Measurements from ENCODE around the gene GCLC. TPM values are rescaled to one million over a fixed set of nuclear protein-coding genes. Genes with fewer than 3 reads are reported as not detected.
"Not testable (repeated sequence)": the region's sequence is repeated elsewhere in the genome, so short reads cannot be mapped to it uniquely, and the experiment has no call there.

GCLC gene
- total and polyA plus RNA-seq, 7 donors = 4.7 to 31.9 (median 17.9) TPM

GRCh38 chr6:53483423-53484353 lies 61.2 kb downstream of the GCLC start:
- WGBS, 3 donors = 48 to 51% (median 49%) methylated on average over 10 of the region's 10 CpGs
- Histone ChIP-seq H3K36me3 (ENCODE audit: insufficient read depth in 1 of 2, low read depth in 1 of 2) (no peaks in the 10 kb centered on the region), H3K9me3 (no peaks in the 10 kb centered on the region), H3K27me3 (ENCODE audit: insufficient read depth in 3 of 3, low read length in 2 of 3) (no peaks in the 10 kb centered on the region), H3K4me3 (peak overlapping the region; percentile 44), H3K4me1 (peaks cover 7% of the 10 kb centered on the region), H3K27ac (peak overlapping the region; percentile 4)
- TF ChIP-seq CTCF (IDR thresholded peaks at IDR 0.05) = no peak
- ATAC-seq = peak in 3 of 4 donors; percentile 51 to 74 (median 61)
- intact Hi-C loops (cut with DNase I) = loop anchor here (1.0 to 10.0 kb wide), 4 partner anchors 126 to 489 kb away; partner anchors contain the start of gene GSTA4 (in 1 of the 2)
- peak; percentile 34 to 62 for DNase-seq

- no peak overlapping the region for H3K27ac ChIP-seq
- H3K4me3 ChIP-seq = no peak overlapping the region
- H3K9me3 ChIP-seq = no peaks in the 10 kb centered on the region
- no peaks in the 10 kb centered on the region for H3K36me3 ChIP-seq (ENCODE audit: insufficient read depth in 1 of 2, low read depth in 1 of 2)
- ATAC-seq (no peak), DNase-seq (no peak)
- no peak for TF ChIP-seq CTCF (IDR thresholded peaks at IDR 0.05)
- intact Hi-C loops (cut with DNase I) = loop anchor here in 1 of 2 donors (5.0 to 10.0 kb wide), 2 partner anchors 124 to 487 kb away; partner anchors contain the start of gene GSTA4
- H3K4me1 ChIP-seq = peaks cover 7% of the 10 kb centered on the region
- no peaks in the 10 kb centered on the region for H3K27me3 ChIP-seq (ENCODE audit: insufficient read depth in 3 of 3, low read length in 2 of 3)
- 46 to 58% (median 50%) methylated on average over 2 of the region's 2 CpGs for WGBS, 3 donors
Measured at GRCh38 chr6:53481323-53481722, 63.6 kb downstream of the GCLC start.

- not testable (repeated sequence) for H3K36me3 ChIP-seq (ENCODE audit: insufficient read depth in 1 of 2, low read depth in 1 of 2); DNase-seq; H3K27me3 ChIP-seq (ENCODE audit: insufficient read depth in 3 of 3, low read length in 2 of 3); ATAC-seq; H3K4me1 ChIP-seq; H3K27ac ChIP-seq; H3K9me3 ChIP-seq; H3K4me3 ChIP-seq
- intact Hi-C loops (cut with DNase I) = loop anchor here in 1 of 2 donors (5.0 to 10.0 kb wide), 2 partner anchors 123 to 486 kb away; partner anchors contain the start of gene GSTA4
- 82 to 85% (median 83%) methylated on average over 4 of the region's 4 CpGs for WGBS, 3 donors
Measured at GRCh38 chr6:53480774-53481173, 64.1 kb downstream of the GCLC start.

GRCh38 chr6:53479871-53480270 lies 65.0 kb downstream of the GCLC start:
- TF ChIP-seq CTCF (IDR thresholded peaks at IDR 0.05) = no peak
- WGBS, 3 donors = 78 to 88% (median 82%) methylated on average over 1 of the region's 1 CpG
- Histone ChIP-seq H3K9me3 (no peaks in the 10 kb centered on the region), H3K36me3 (ENCODE audit: insufficient read depth in 1 of 2, low read depth in 1 of 2) (no peaks in the 10 kb centered on the region), H3K4me1 (peaks cover 7% of the 10 kb centered on the region), H3K4me3 (no peak overlapping the region), H3K27ac (no peak overlapping the region), H3K27me3 (ENCODE audit: insufficient read depth in 3 of 3, low read length in 2 of 3) (no peaks in the 10 kb centered on the region)
- intact Hi-C loops (cut with DNase I) = loop anchor here in 1 of 2 donors (5.0 to 10.0 kb wide), 2 partner anchors 123 to 485 kb away; partner anchors contain the start of gene GSTA4
- ATAC-seq (no peak), DNase-seq (no peak)

GRCh38 chr6:53476964-53477363 lies 67.9 kb downstream of the GCLC start:
- Histone ChIP-seq H3K4me3 (no peak overlapping the region), H3K9me3 (no peaks in the 10 kb centered on the region), H3K4me1 (no peaks in the 10 kb centered on the region), H3K27me3 (ENCODE audit: insufficient read depth in 3 of 3, low read length in 2 of 3) (no peaks in the 10 kb centered on the region), H3K36me3 (ENCODE audit: insufficient read depth in 1 of 2, low read depth in 1 of 2) (no peaks in the 10 kb centered on the region), H3K27ac (no peak overlapping the region)
- no peak for ATAC-seq
- intact Hi-C loops (cut with DNase I) = no loop called here
- 95 to 100% (median 97%) methylated on average over 1 of the region's 1 CpG for WGBS, 3 donors
- DNase-seq = no peak
- no peak for TF ChIP-seq CTCF (IDR thresholded peaks at IDR 0.05)
